H9 (cell line): Measurements from ENCODE around the gene NKD1. TPM values are rescaled to one million over a fixed set of nuclear protein-coding genes. Genes with fewer than 3 reads are reported as not detected.

ENCODE experiments used
- DNase-seq: peaks from one replicate; pipeline ENCODE4 v3.0.0-alpha.2; 2017
- H2AFZ ChIP-seq: one replicate; pipeline ENCODE4 v1.6.1; 2013; ENCODE audit warnings: mild to moderate bottlenecking, low read length, control low read depth, moderate library complexity
- H2AK5ac ChIP-seq: 2 replicates; pipeline ENCODE4 v1.6.1; 2013; ENCODE audit warnings: low read length, control low read depth, mixed read lengths; ENCODE audit not compliant: insufficient read length
- H2BK120ac ChIP-seq: one replicate; pipeline ENCODE4 v1.6.1; 2013; ENCODE audit warnings: low read depth, mild to moderate bottlenecking, low read length, control low read depth, inconsistent platforms; ENCODE audit not compliant: poor library complexity, severe bottlenecking
- H2BK12ac ChIP-seq: 2 replicates; pipeline ENCODE4 v1.6.1; 2013; ENCODE audit warnings: low read length, control low read depth, mixed read lengths, low read depth; ENCODE audit not compliant: insufficient read length
- H2BK15ac ChIP-seq: 2 replicates; pipeline ENCODE4 v1.6.1; 2013; ENCODE audit warnings: low read depth, low read length, control low read depth
- H2BK20ac ChIP-seq: one replicate; pipeline ENCODE4 v1.6.1; 2013; ENCODE audit warnings: low read depth, mild to moderate bottlenecking, low read length, control low read depth, inconsistent platforms; ENCODE audit not compliant: poor library complexity, severe bottlenecking
- H2BK5ac ChIP-seq: 2 replicates; pipeline ENCODE4 v1.6.1; 2013; ENCODE audit warnings: low read length, control low read depth, mixed read lengths; ENCODE audit not compliant: insufficient read length
- H3K14ac ChIP-seq: 2 replicates; pipeline ENCODE4 v1.6.1; 2013; ENCODE audit warnings: low read length, control low read depth; ENCODE audit not compliant: insufficient read depth
- H3K18ac ChIP-seq: 2 replicates; pipeline ENCODE4 v1.6.1; 2013; ENCODE audit warnings: low read depth, mild to moderate bottlenecking, mixed read lengths, low read length, control low read depth; ENCODE audit not compliant: insufficient read length
- H3K23ac ChIP-seq: 2 replicates; pipeline ENCODE4 v1.6.1; 2013; ENCODE audit warnings: low read length, control low read depth, mixed read lengths, low read depth; ENCODE audit not compliant: insufficient read length
- H3K23me2 ChIP-seq: 2 replicates; pipeline ENCODE4 v1.6.1; 2013; ENCODE audit warnings: low read depth, mild to moderate bottlenecking, mixed read lengths, low read length, control low read depth; ENCODE audit not compliant: insufficient read length, poor library complexity, severe bottlenecking
- H3K27ac ChIP-seq: 2 replicates; pipeline ENCODE4 v1.5.1; 2013; ENCODE audit warnings: low read length, control low read depth, mixed read lengths, low read depth; ENCODE audit not compliant: insufficient read length
- H3K27me3 ChIP-seq: 2 replicates; pipeline ENCODE4 v1.6.1; 2013; ENCODE audit warnings: low read length, control low read depth, inconsistent platforms; ENCODE audit not compliant: insufficient read depth
- H3K4ac ChIP-seq: 2 replicates; pipeline ENCODE4 v1.6.1; 2013; ENCODE audit warnings: low read depth, mild to moderate bottlenecking, control low read depth, inconsistent platforms, low read length, moderate library complexity
- H3K4me1 ChIP-seq: 2 replicates; pipeline ENCODE4 v1.6.1; 2013; ENCODE audit warnings: low read length, control low read depth, inconsistent platforms; ENCODE audit not compliant: insufficient read depth
- H3K4me2 ChIP-seq: 2 replicates; pipeline ENCODE4 v1.6.1; 2013; ENCODE audit warnings: low read length, control low read depth, mixed read lengths; ENCODE audit not compliant: insufficient read length, insufficient read depth
- H3K56ac ChIP-seq: 2 replicates; pipeline ENCODE4 v1.6.1; 2013; ENCODE audit warnings: low read depth, mild to moderate bottlenecking, mixed read lengths, low read length, control low read depth; ENCODE audit not compliant: insufficient read length
- H3K79me1 ChIP-seq: 2 replicates; pipeline ENCODE4 v1.6.1; 2013; ENCODE audit warnings: low read depth, mild to moderate bottlenecking, moderate library complexity, low read length, control low read depth, inconsistent platforms; ENCODE audit not compliant: insufficient read depth, poor library complexity, severe bottlenecking
- H3K79me2 ChIP-seq: 2 replicates; pipeline ENCODE4 v1.6.1; 2013; ENCODE audit warnings: low read length, control low read depth, inconsistent platforms; ENCODE audit not compliant: insufficient read depth
- H3K9ac ChIP-seq: 2 replicates; pipeline ENCODE4 v1.6.1; 2013; ENCODE audit warnings: low read length, control low read depth, mixed read lengths; ENCODE audit not compliant: insufficient read length; ENCODE audit errors: extremely low read depth
- H3K9me3 ChIP-seq: one replicate; pipeline ENCODE4 v1.6.1; 2013; ENCODE audit warnings: low read depth, low read length, inconsistent platforms; ENCODE audit not compliant: control insufficient read depth
- H3T11ph ChIP-seq: one replicate; pipeline ENCODE4 v1.6.1; 2013; ENCODE audit warnings: mild to moderate bottlenecking, low read length, control low read depth, inconsistent platforms
- H4K20me1 ChIP-seq: one replicate; pipeline ENCODE4 v1.6.1; 2013; ENCODE audit not compliant: control insufficient read depth, insufficient read length, insufficient read depth
- H4K5ac ChIP-seq: 2 replicates; pipeline ENCODE4 v1.6.1; 2013; ENCODE audit warnings: low read depth, mild to moderate bottlenecking, mixed read lengths, low read length, control low read depth; ENCODE audit not compliant: insufficient read length
- H4K8ac ChIP-seq: replicated peaks from 2 replicates; pipeline ENCODE4 v1.6.1; 2013; ENCODE audit warnings: low read length, control low read depth, mixed read lengths, low read depth; ENCODE audit not compliant: insufficient read length
- H4K91ac ChIP-seq: 2 replicates; pipeline ENCODE4 v1.6.1; 2013; ENCODE audit warnings: low read depth, mild to moderate bottlenecking, moderate library complexity, mixed read lengths, low read length, control low read depth; ENCODE audit not compliant: insufficient read length
- H3K27ac Mint-ChIP-seq, 3 experiments: 2 replicates in 2 of 3; 3 replicates in 1 of 3; pipeline ENCODE4 v1.8.0; 2020 to 2021; ENCODE audit warnings: mixed read lengths in 3 of 3, mild to moderate bottlenecking in 1 of 3, moderate library complexity in 1 of 3
- H3K27me3 Mint-ChIP-seq: 2 replicates; pipeline ENCODE4 v1.8.0; 2021; ENCODE audit warnings: low read depth, mild to moderate bottlenecking, moderate library complexity, mixed read lengths
- H3K36me3 Mint-ChIP-seq, 3 experiments: 2 replicates in 2 of 3; 3 replicates in 1 of 3; pipeline ENCODE4 v1.8.0; 2020 to 2021; ENCODE audit warnings: low read depth in 3 of 3, mixed read lengths in 3 of 3; ENCODE audit not compliant: insufficient read depth in 1 of 3
- H3K4me1 Mint-ChIP-seq, 2 experiments: 2 replicates each; pipeline ENCODE4 v1.8.0; 2020; ENCODE audit warnings: mixed read lengths in 2 of 2
- H3K4me3 Mint-ChIP-seq, 2 experiments: 2 replicates in 1 of 2; 3 replicates in 1 of 2; pipeline ENCODE4 v1.8.0; 2020 to 2021; ENCODE audit warnings: mild to moderate bottlenecking in 2 of 2, mixed read lengths in 2 of 2, moderate library complexity in 1 of 2
- H3K9me3 Mint-ChIP-seq, 2 experiments: 2 replicates in 1 of 2; 3 replicates in 1 of 2; pipeline ENCODE4 v1.8.0; 2020; ENCODE audit warnings: mild to moderate bottlenecking in 2 of 2, mixed read lengths in 2 of 2, moderate library complexity in 1 of 2
- WGBS: extraction: QIAGEN DNeasy Blood & Tissue Kit; methylation state at CpG from one replicate; pipeline ENCODE4 v1.1.7; 2013; ENCODE audit warnings: missing lambda C conversion rate, low lambda C conversion rate, mixed read lengths; ENCODE audit not compliant: insufficient read length; ENCODE audit errors: extremely low coverage; 5-methylcytosine and 5-hydroxymethylcytosine counted together
- total RNA-seq: library from RNA; stranded (reverse); gene quantifications from 2 replicates; pipeline ENCODE4 v1.2.1, GENCODE V29; 2021
- TF ChIP-seq, protein P1 (sequence below): fragments of 200-600 bp; sonication (generic); conservative IDR thresholded peaks from 3 replicates; pipeline ENCODE4 v1.8.0; 2021; ENCODE audit warnings: antibody characterized with exemption, mild to moderate bottlenecking

The NKD1 gene
- total RNA-seq, 1 experiment from 2014 or later = 1.9 TPM

DNA sequence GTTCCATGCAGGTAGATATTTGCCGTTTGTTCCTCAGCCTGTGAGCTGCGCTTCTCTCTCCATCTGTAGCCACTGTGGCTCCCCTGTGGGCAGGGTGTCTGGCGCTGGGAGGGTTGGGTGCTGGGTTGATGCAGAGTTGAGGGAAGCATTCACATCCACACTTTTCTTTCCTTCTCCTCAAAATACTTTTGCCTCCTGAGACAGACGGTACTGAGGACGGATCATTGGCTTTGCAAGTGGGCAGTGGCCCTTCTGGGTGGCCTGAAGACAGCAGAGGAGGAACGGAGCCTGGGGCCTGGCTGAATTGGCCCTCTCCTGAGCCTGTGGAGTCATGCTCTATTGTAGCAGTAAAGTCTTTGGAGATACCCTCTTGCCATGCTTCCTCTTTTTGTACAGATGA lies 43.0 kb downstream of the NKD1 start:
- Histone ChIP-seq H4K8ac (no peak overlapping the region), H3K9ac (no peak overlapping the region), H3K4ac (no peak overlapping the region), H3K79me2 (no peaks in the 10 kb centered on the region), H3K27ac (no peak overlapping the region), H3K9me3 (no peaks in the 10 kb centered on the region), H3K23me2 (no peaks in the 10 kb centered on the region), H3T11ph (no peak overlapping the region), H2BK120ac (no peak overlapping the region), H3K23ac (no peak overlapping the region), H3K18ac (no peak overlapping the region), H3K79me1 (no peaks in the 10 kb centered on the region), H2AFZ (no peak overlapping the region), H3K4me2 (no peak overlapping the region), H4K20me1 (no peaks in the 10 kb centered on the region), H3K56ac (no peak overlapping the region), H3K14ac (no peak overlapping the region), H2BK20ac (no peak overlapping the region), H2BK5ac (no peak overlapping the region), H3K4me1 (peaks cover 3% of the 10 kb centered on the region; the same call in 1 of the 2 replicates), H4K91ac (no peak overlapping the region), H2BK12ac (no peak overlapping the region), H2BK15ac (no peak overlapping the region), H4K5ac (no peak overlapping the region), H2AK5ac (no peak overlapping the region), H3K27me3 (no peaks in the 10 kb centered on the region)
- TF ChIP-seq, protein P1, sequence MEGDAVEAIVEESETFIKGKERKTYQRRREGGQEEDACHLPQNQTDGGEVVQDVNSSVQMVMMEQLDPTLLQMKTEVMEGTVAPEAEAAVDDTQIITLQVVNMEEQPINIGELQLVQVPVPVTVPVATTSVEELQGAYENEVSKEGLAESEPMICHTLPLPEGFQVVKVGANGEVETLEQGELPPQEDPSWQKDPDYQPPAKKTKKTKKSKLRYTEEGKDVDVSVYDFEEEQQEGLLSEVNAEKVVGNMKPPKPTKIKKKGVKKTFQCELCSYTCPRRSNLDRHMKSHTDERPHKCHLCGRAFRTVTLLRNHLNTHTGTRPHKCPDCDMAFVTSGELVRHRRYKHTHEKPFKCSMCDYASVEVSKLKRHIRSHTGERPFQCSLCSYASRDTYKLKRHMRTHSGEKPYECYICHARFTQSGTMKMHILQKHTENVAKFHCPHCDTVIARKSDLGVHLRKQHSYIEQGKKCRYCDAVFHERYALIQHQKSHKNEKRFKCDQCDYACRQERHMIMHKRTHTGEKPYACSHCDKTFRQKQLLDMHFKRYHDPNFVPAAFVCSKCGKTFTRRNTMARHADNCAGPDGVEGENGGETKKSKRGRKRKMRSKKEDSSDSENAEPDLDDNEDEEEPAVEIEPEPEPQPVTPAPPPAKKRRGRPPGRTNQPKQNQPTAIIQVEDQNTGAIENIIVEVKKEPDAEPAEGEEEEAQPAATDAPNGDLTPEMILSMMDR = no peak
- peaks cover 0 to 4% of the 10 kb centered on the region in 2 experiments; a peak in 1 of 5 replicates for H3K9me3 Mint-ChIP-seq
- no peak overlapping the region; a peak in 1 of 7 replicates for H3K27ac Mint-ChIP-seq
- no peak overlapping the region for H3K4me3 Mint-ChIP-seq
- H3K4me1 Mint-ChIP-seq = peaks cover 26 to 34% of the 10 kb centered on the region in 2 experiments
- no CpG with 5 or more reads among the region's 6 CpGs for WGBS
- no peak for DNase-seq
- peaks cover 31% of the 10 kb centered on the region for H3K27me3 Mint-ChIP-seq
- peaks cover 0 to 4% (median 0%) of the 10 kb centered on the region in 3 experiments; a peak in 2 of 7 replicates for H3K36me3 Mint-ChIP-seq
